Fibroblast of the conjunctiva (primary cell): ENCODE data around the gene COL5A1.
A peak's percentile ranks its signal among the peaks of the same experiment; 100 is the strongest.
"Not testable (repeated sequence)": the region's sequence is repeated elsewhere in the genome, so short reads cannot be mapped to it uniquely, and the experiment has no call there.

Experiments
- DNase-seq: peaks from one replicate; pipeline ENCODE4 v3.0.0-alpha.2; 2010; ENCODE audit warnings: low read depth

Gene COL5A1

GRCh38 chr9:134657666-134658377 lies 16.2 kb downstream of the COL5A1 start:
- DNase-seq: no peak

- DNase-seq: no peak
These were observed 16.9 kb downstream of the COL5A1 start for GRCh38 chr9:134658378-134658955.

- DNase-seq: peak; percentile 51
These were observed 18.1 kb downstream of the COL5A1 start for GRCh38 chr9:134659688-134660131.

- no peak for DNase-seq
These were observed 18.8 kb downstream of the COL5A1 start for GRCh38 chr9:134660407-134660806.

- DNase-seq: no peak
These were observed 19.7 kb downstream of the COL5A1 start for GRCh38 chr9:134661299-134661698.

GRCh38 chr9:134661791-134662142 lies 20.2 kb downstream of the COL5A1 start:
- no peak for DNase-seq

- peak; percentile 92 for DNase-seq
These were observed 20.7 kb downstream of the COL5A1 start for GRCh38 chr9:134662143-134662876.

- no peak for DNase-seq
These were observed 21.5 kb downstream of the COL5A1 start for GRCh38 chr9:134663084-134663483.

- DNase-seq: no peak
These were observed 22.3 kb downstream of the COL5A1 start for GRCh38 chr9:134663753-134664415.

- no peak for DNase-seq
These were observed 22.8 kb downstream of the COL5A1 start for GRCh38 chr9:134664446-134664845.

- no peak for DNase-seq
These were observed 24.6 kb downstream of the COL5A1 start for GRCh38 chr9:134666208-134666607.

GRCh38 chr9:134666831-134667230 lies 25.2 kb downstream of the COL5A1 start:
- no peak for DNase-seq

- DNase-seq: not testable (repeated sequence)
These were observed 27.4 kb downstream of the COL5A1 start for GRCh38 chr9:134668977-134669376.

GRCh38 chr9:134669399-134669955 lies 27.9 kb downstream of the COL5A1 start:
- DNase-seq: no peak

GRCh38 chr9:134670042-134670525 lies 28.5 kb downstream of the COL5A1 start:
- peak; percentile 47 for DNase-seq

GRCh38 chr9:134670851-134671281 lies 29.3 kb downstream of the COL5A1 start:
- DNase-seq: no peak

GRCh38 chr9:134671341-134672113 lies 29.9 kb downstream of the COL5A1 start:
- no peak for DNase-seq

- no peak for DNase-seq
These were observed 34.8 kb downstream of the COL5A1 start for GRCh38 chr9:134676361-134676760.

GRCh38 chr9:134676886-134677285 lies 35.3 kb downstream of the COL5A1 start:
- no peak for DNase-seq

GRCh38 chr9:134677743-134678142 lies 36.1 kb downstream of the COL5A1 start:
- no peak for DNase-seq

- no peak for DNase-seq
These were observed 36.6 kb downstream of the COL5A1 start for GRCh38 chr9:134678206-134678605.
